Liver (tissue), 3 donors: ENCODE results near the gene PCSK6.

Experiments
- CTCF ChIP-seq: fragments of 150-350 bp; IDR thresholded peaks from 2 replicates; pipeline ENCODE4 v1.5.1; 2017; ENCODE audit warnings: improper control_type of control experiment, low read depth, low read length; ENCODE audit not compliant: missing input control
- JUND ChIP-seq, 2 donors: IDR thresholded peaks; 2 replicates each; pipeline ENCODE4 v1.6.1; 2016; ENCODE audit warnings: antibody characterized with exemption in 2 of 2
- donor health status: healthy.
- donor health status: healthy.

GRCh38 chr15:101399431-101399830 is 90.1 kb downstream of the PCSK6 start:
- TF ChIP-seq CTCF (no peak), JUND (IDR thresholded peaks at IDR 0.05) (no peak)
